ENCODE results near the gene CACNA1E.

DNA sequence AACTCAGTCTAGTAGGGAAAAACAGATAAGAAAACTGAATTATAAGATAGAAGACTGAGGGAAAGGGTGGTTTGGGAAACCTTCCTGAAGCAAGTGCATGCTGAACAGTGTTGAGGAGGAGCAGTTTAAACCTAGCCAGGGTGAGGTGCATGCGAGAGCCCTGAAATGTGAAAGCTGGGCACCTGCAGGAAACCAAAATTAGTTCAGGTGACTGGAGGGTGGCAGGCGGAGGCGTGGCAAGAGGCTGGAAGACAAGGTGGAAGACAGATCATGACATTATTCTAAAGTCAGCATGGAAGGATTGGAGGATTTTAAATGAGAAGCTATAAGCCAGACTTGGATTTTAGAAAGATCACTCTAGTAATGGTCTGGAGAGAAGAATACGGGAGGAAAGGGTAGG lies 75.1 kb downstream of the CACNA1E start:
- TF ChIP-seq, protein P1, sequence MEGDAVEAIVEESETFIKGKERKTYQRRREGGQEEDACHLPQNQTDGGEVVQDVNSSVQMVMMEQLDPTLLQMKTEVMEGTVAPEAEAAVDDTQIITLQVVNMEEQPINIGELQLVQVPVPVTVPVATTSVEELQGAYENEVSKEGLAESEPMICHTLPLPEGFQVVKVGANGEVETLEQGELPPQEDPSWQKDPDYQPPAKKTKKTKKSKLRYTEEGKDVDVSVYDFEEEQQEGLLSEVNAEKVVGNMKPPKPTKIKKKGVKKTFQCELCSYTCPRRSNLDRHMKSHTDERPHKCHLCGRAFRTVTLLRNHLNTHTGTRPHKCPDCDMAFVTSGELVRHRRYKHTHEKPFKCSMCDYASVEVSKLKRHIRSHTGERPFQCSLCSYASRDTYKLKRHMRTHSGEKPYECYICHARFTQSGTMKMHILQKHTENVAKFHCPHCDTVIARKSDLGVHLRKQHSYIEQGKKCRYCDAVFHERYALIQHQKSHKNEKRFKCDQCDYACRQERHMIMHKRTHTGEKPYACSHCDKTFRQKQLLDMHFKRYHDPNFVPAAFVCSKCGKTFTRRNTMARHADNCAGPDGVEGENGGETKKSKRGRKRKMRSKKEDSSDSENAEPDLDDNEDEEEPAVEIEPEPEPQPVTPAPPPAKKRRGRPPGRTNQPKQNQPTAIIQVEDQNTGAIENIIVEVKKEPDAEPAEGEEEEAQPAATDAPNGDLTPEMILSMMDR (IDR thresholded peaks at IDR 0.05) = no peak
- TF ChIP-seq POLR2A (IDR thresholded peaks at IDR 0.05) = no peak

Measured in lower leg skin (tissue), 3 donors.